NCI-H748 (cell line): Measurements from ENCODE around the gene POLR2F.

Experiments
- DNase-seq: peaks from one replicate; lab custom pipeline; 2025; ENCODE audit not compliant: unreplicated experiment; lab: John Stamatoyannopoulos, UW

POLR2F gene

GRCh38 chr22:37981282-37982011 lies 27.9 kb downstream of the POLR2F start:
- DNase-seq: no peak

DNA sequence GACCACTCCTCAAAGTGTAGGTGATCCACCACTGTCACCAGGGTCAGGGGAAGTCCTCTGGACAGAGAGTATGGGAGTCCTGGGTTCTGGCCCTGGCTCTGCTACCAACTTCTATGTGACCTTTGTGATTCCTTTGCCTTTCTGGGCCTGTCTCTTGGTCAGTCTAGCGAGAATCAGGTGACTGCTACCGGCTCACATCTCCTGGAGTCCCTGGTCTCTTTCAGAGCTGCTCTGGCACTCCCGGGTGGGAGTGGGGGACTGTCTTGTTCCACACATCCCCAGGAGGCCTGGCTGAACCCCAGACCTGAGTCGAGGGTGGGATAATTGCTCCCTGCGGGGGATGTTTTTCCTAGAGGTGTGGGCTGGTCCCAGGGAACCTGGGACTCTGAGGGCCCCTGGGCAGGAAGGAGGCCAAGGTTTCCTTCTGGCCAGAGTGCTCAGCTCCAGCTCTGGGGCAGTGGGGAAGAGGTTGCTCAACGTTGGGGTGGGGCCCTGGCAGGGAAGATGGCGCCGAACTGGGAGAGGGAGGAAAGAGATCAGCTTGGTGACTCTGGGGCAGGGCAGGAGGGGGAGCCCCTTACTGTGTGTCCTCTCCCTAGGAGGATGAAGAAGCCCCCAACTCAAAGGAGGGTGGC lies 28.8 kb downstream of the POLR2F start:
- DNase-seq: no peak

- no peak for DNase-seq
These were observed 29.7 kb downstream of the POLR2F start for GRCh38 chr22:37982938-37983859.

- DNase-seq: no peak
These were observed 30.6 kb downstream of the POLR2F start, which contains the start of gene SOX10 for GRCh38 chr22:37983860-37984791. SOX10 (minus strand) TSS chr22:37984555; CDS start chr22:37983784, 771 bp downstream.

DNA sequence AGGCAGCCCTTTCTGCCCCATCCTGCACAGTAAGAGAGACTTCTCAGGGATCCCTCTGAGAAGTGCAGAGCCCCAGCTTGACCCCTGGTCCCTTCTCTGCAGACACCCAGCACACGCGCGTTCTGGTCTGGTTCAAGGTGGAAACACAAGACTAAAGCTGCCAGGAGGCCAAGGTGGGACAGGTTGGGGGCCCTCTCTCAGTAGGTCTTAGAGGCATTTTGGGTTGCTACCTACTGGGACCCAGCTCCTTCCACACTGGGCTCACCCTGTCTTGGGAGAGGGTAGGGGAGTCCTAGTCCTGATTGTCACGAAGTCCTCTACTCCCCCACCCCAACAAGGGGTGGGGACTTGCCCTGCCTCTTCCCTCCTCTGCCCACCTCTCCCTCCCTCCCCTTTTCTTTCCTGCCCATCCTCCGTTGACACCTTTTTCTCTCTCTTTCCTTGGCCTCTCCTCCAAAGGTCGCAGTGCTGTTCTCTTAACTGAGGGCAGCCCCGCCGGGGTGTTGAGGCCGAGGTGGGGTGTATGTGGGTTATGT lies 31.6 kb downstream of the POLR2F start:
- DNase-seq: no peak

DNA sequence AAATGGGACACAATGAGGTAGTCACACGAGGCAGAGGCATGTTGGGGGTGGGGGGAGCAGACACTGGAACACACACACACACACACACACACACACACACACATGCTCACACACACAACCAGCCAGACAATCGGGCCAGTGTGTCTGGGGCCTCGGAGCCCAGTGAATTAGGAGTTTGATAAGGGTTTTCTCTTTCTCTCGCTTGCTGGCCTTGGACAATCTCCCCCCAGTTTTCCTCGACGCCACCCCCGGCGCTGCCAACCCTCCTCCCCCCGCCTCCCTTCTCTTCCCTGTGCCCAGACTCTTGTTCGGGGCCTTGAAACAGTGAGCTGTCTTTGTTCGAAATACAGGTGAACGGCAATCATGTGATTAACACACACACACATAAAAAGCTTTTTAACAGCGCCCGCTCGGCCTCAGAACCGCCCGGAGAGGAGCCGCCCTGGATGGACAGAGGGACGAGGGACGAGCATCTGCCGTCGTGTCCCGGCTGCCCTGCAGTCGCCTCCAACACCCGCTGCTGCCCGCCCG lies 32.3 kb downstream of the POLR2F start:
- DNase-seq: no peak

DNA sequence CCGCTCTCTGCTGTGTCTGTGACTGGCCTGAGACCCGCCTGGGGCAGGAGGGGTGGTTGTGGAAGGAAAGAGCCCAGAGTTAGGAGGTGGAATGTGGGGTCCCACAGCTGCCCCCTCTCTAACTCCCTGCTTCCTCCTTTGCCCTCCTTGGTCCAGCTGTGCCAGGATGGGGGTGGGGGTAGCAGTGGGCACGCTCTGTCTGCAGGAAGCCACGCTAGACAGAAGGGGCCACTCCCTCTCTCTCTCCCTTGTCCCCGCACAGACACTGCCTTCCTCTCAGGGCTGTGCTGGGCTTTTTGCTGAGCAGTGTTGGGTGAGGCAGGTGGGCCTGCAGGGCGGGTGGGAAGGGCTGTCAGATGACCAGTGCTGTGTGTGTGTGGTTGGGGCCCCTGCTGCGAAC lies 32.9 kb downstream of the POLR2F start:
- no peak for DNase-seq

- no peak for DNase-seq
These were observed 35.9 kb downstream of the POLR2F start for GRCh38 chr22:37989146-37990045.

DNA sequence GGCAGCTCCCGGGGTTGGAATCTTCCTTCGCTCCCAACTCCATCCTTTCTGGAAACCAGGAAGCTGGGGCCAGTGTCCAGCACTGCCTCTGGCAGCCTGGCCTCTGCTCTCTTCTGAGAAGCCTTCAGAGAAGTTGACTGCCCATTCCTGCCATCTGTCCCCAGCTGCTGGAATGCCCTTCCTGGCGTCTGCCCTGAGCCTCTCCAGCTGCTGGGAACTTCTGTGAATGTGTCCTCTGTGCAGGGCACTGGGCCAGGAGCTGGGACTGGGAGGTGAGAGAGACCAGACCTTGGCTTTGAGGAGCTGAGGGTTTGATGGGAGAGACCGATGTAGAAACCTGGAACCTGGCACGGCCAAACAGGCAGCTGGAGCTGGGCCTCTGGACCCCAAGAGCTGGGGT lies 36.8 kb downstream of the POLR2F start:
- no peak for DNase-seq

DNA sequence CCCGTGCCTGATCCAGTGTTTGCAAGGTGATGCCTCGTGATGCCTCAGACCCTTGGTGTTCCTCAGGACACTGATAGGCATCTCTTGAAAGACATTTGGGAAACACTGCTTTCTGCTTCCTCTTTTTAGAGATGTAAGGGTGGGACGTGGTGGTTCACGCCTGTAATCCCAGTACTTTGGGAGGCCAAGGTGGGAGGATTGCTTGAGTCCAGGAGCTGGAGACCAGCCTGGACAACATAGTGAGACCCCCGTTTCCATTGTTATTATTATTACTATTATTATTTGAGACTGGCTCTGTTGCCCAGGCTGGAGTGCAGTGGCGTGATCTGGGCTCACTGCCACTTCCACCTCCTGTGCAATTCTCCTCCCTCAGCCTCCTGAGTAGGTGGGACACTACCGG lies 37.4 kb downstream of the POLR2F start:
- DNase-seq: no peak

DNA sequence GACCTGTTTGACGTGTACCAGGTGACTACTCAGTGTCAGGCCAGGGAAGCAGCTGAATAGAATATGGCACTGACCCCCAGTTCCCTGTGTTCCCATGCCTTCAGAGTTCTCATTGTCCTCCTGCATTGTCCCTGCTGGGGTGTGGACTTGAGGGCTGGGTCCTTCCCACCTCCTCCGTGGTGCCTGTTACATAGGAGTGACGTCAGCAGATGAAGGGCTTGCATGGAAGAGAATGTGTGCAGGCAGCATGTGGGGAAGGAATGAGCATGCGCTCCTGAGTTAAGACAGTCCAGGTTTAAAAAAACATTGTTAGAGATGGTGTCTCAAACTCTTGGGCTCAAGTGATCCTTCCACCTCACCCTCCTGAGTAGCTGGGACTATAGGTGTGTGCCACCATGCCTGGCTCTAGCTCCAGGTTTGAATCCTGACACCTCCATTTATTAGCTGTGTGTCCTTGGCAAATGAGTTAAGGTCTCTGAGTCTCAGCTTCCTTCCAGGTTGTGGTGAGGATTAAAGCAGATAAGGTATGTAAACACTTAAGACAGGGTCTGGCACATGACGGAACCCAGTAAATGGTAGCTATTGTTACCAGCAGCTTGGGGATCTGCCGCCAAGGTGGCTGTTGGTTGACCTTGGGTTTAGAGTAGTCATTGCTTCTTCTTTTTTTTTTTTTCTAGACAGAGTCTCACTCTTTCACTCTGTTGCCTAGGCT lies 38.4 kb downstream of the POLR2F start:
- no peak for DNase-seq

DNA sequence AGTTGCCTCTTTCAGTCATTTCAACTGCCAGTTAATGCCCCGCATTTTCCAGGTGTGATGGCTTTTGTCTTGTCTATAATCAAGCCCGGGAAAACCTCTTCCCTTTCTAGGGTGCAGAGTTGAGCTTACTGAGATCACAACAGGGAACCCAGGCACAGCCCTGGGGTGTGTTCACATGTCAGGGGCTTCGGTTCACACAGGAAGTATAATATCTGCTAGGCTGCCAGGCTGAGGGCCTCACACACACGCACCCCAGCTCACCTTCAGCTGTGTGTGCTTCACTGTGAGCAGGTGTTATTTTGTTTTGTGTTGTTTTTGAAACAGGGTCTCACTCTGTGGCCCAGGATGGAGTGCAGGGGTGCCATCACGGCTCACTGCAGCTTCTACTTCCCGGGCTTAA lies 40.5 kb downstream of the POLR2F start:
- DNase-seq: no peak

DNA sequence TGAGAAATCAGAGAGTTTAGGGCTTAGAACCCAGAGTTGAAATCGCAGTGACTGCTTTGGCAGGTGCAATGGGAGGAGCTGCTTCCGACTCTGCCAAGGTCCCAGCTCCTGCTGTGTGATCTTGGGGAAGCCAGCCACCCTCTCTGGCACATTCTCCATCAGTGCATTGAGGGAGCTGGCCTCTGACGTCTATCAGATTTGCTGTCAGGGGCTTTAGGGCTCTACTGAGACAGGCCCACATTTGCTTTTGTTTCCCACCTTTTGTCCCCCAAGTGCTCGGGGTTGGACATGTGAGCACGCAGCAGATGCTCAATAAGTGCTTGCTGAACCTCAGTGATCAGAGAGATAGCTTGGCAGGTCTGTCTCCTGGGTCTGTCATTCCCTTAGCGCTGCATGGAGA lies 41.5 kb downstream of the POLR2F start:
- DNase-seq: no peak

- no peak for DNase-seq
These were observed 42.0 kb downstream of the POLR2F start for GRCh38 chr22:37995460-37995859.

DNA sequence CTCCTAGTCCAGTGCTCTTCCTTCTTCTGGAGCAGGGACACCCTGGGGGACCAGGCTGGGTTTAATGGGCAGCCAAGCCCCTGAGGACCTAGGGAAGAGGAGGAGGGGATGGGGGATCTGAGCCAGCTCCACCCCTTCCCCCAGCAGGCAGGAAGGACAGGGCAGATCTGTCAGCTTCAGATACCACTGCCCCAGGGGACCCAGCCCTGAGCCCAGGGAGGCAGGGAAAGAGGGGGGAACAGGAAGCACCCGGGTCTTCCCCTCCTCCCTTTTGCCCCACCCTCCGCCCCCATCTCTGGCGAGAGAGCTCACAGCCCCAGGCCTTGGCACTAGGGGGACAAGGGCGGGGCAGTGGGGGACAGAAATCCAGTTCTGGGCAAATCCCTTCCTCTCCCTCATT lies 42.6 kb downstream of the POLR2F start:
- no peak for DNase-seq

GRCh38 chr22:37996515-37997246 lies 43.2 kb downstream of the POLR2F start:
- no peak for DNase-seq

DNA sequence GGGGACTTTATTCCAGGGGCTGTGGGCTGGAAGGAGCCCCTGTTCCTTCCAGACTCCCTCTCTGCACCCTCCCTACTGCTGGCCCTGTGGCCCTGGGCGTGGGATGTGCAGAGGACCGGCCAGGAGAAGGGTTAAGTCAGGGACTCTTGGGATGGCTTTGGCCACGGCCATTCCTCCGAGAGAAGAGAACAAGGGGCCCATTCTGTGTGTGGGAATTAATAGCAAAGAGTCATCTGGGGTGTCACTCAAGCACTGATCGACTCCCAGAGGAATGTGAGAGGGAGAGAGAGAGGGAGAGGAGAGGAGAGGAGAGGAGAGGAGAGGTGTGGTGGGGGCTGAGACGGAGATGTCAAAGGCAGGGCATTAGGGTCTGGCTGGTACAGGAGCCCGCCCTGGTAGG lies 45.0 kb downstream of the POLR2F start:
- DNase-seq: no peak

DNA sequence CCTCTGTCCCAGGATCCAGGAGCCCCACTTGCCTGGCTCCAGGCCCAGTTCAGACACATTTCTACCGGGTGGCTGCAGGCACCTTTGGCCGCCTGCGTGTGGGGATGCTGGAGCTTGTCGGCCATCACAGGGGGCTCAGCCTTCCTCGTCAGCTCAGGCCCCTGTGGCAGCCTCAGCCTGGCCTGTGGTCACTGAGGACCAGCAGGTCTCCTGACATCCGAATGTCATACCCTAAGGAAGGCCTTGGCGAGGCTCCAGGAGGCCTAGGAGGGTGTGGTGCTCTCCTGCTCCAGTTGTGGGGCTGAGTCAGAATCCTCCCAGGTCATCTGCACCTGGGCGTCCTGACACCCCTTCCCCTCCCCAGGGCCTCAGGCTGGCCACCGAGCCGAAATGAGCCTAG lies 45.7 kb downstream of the POLR2F start:
- no peak for DNase-seq
